Measurements from ENCODE around the gene MYH11. TPM values are rescaled to one million over a fixed set of nuclear protein-coding genes. Genes with fewer than 3 reads are reported as not detected.

The MYH11 gene
- total and polyA plus RNA-seq, 2 of the 13 experiments (the other 11 are each of a cell fraction or from before 2014, with no cell fraction given): not detected

GRCh38 chr16:15837761-15838160, 19.1 kb downstream of the MYH11 start:
- H3K9me3 ChIP-seq (ENCODE audit: low read length): no peaks in the 10 kb centered on the region
- H3K4me2 ChIP-seq (ENCODE audit: low read depth, low read length): no peak overlapping the region
- no peak overlapping the region for H3K4me3 ChIP-seq (replicated peaks in 1 of 3; ENCODE audit: insufficient read depth in 1 of 3, low read depth in 2 of 3, low read length in 3 of 3)
- TF ChIP-seq NFKB2 (CRISPR knock-in tag; IDR thresholded peaks at IDR 0.05; ENCODE audit: borderline replicate concordance): no peak
- TF ChIP-seq, protein P1, sequence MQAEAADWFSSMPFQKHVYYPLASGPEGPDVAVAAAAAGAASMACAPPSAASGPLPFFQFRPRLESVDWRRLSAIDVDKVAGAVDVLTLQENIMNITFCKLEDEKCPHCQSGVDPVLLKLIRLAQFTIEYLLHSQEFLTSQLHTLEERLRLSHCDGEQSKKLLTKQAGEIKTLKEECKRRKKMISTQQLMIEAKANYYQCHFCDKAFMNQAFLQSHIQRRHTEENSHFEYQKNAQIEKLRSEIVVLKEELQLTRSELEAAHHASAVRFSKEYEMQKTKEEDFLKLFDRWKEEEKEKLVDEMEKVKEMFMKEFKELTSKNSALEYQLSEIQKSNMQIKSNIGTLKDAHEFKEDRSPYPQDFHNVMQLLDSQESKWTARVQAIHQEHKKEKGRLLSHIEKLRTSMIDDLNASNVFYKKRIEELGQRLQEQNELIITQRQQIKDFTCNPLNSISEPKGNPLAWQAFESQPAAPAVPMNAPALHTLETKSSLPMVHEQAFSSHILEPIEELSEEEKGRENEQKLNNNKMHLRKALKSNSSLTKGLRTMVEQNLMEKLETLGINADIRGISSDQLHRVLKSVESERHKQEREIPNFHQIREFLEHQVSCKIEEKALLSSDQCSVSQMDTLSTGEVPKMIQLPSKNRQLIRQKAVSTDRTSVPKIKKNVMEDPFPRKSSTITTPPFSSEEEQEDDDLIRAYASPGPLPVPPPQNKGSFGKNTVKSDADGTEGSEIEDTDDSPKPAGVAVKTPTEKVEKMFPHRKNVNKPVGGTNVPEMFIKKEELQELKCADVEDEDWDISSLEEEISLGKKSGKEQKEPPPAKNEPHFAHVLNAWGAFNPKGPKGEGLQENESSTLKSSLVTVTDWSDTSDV (CRISPR knock-in tag; IDR thresholded peaks at IDR 0.05): no peak
- TF ChIP-seq, protein P2, sequence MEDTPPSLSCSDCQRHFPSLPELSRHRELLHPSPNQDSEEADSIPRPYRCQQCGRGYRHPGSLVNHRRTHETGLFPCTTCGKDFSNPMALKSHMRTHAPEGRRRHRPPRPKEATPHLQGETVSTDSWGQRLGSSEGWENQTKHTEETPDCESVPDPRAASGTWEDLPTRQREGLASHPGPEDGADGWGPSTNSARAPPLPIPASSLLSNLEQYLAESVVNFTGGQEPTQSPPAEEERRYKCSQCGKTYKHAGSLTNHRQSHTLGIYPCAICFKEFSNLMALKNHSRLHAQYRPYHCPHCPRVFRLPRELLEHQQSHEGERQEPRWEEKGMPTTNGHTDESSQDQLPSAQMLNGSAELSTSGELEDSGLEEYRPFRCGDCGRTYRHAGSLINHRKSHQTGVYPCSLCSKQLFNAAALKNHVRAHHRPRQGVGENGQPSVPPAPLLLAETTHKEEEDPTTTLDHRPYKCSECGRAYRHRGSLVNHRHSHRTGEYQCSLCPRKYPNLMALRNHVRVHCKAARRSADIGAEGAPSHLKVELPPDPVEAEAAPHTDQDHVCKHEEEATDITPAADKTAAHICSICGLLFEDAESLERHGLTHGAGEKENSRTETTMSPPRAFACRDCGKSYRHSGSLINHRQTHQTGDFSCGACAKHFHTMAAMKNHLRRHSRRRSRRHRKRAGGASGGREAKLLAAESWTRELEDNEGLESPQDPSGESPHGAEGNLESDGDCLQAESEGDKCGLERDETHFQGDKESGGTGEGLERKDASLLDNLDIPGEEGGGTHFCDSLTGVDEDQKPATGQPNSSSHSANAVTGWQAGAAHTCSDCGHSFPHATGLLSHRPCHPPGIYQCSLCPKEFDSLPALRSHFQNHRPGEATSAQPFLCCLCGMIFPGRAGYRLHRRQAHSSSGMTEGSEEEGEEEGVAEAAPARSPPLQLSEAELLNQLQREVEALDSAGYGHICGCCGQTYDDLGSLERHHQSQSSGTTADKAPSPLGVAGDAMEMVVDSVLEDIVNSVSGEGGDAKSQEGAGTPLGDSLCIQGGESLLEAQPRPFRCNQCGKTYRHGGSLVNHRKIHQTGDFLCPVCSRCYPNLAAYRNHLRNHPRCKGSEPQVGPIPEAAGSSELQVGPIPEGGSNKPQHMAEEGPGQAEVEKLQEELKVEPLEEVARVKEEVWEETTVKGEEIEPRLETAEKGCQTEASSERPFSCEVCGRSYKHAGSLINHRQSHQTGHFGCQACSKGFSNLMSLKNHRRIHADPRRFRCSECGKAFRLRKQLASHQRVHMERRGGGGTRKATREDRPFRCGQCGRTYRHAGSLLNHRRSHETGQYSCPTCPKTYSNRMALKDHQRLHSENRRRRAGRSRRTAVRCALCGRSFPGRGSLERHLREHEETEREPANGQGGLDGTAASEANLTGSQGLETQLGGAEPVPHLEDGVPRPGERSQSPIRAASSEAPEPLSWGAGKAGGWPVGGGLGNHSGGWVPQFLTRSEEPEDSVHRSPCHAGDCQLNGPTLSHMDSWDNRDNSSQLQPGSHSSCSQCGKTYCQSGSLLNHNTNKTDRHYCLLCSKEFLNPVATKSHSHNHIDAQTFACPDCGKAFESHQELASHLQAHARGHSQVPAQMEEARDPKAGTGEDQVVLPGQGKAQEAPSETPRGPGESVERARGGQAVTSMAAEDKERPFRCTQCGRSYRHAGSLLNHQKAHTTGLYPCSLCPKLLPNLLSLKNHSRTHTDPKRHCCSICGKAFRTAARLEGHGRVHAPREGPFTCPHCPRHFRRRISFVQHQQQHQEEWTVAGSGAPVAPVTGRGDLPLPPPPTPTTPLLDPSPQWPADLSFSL (CRISPR knock-in tag; IDR thresholded peaks at IDR 0.05): no peak
- in situ Hi-C loops (cut with HindIII; ENCODE audit: extremely low pct_ligation_motif_present, low pct_unique_long_range_greater_than_20kb): no loop called here
- no peaks in the 10 kb centered on the region for H3K79me2 ChIP-seq (ENCODE audit: insufficient read depth, low read length)
- FAIRE-seq (no peak), DNase-seq (ENCODE audit: low spot score) (no peak), ATAC-seq (no peak)
- BruUV-seq (replicated peaks): no TSS peak
- H3K9ac ChIP-seq (ENCODE audit: insufficient read depth, low read depth, low read length): no peak overlapping the region
- 71% methylated on average over 11 of the region's 11 CpGs for WGBS (ENCODE audit: low lambda C conversion rate)
- no peak overlapping the region for H3K27ac ChIP-seq (ENCODE audit: extremely low read length, insufficient read depth, low read length)
- H4K20me1 ChIP-seq (ENCODE audit: insufficient read depth, low read length): no peaks in the 10 kb centered on the region
- no peaks in the 10 kb centered on the region for H3K4me1 ChIP-seq (ENCODE audit: insufficient read depth, low read length)
- POLR2A ChIA-PET: no interaction called here
- intact Hi-C loops (cut with micrococcal nuclease; ENCODE audit: unreplicated experiment): no loop called here
- no peak overlapping the region for H2AFZ ChIP-seq (ENCODE audit: low read length)
- CTCF ChIA-PET (ENCODE audit: low intra/inter-chr PET ratio, low total read pairs): no interaction called here
- no peaks in the 10 kb centered on the region for H3K36me3 ChIP-seq (replicated peaks in 1 of 2; ENCODE audit: control insufficient read depth in 1 of 2, insufficient read depth in 2 of 2, low read length in 2 of 2)
- peaks cover 5 to 16% of the 10 kb centered on the region in 2 experiments; a peak in 4 of 5 replicates for H3K27me3 ChIP-seq (ENCODE audit: control insufficient read depth in 1 of 2, insufficient read depth in 2 of 2, low read length in 2 of 2)

Measured in HepG2 (cell line).